HepG2 (cell line): Measurements from ENCODE around the gene POLR2M. TPM values are rescaled to one million over a fixed set of nuclear protein-coding genes. Genes with fewer than 3 reads are reported as not detected.

ENCODE experiments used
- ATAC-seq: fragments of 200-7000 bp; cut with Tn5 transposase; 3 replicates; pipeline ENCODE4 v1.9.1; 2020; ENCODE audit warnings: mild to moderate bottlenecking, moderate library complexity
- BruUV-seq: library from RNA; stranded (reverse); fragments of 400-500 nt; replicated peaks from 2 replicates; lab custom pipeline; 2021; lab: Mats Ljungman, UMichigan
- CTCF ChIA-PET: fragments of 300-600 bp; formaldehyde crosslinking; extraction: SDS; loops from one replicate; lab custom pipeline; 2021; ENCODE audit warnings: low total read pairs, inconsistent platforms, low intra/inter-chr PET ratio; lab: Yijun Ruan, JAX
- POLR2A ChIA-PET: fragments of 350-600 bp; sonication (Branson Sonifier 250); formaldehyde crosslinking; loops from one replicate; lab custom pipeline; 2020; ENCODE audit warnings: antibody characterized with exemption, inconsistent platforms; lab: Yijun Ruan, JAX
- DNase-seq: peaks from one replicate; pipeline ENCODE4 v3.0.0-alpha.2; 2015; ENCODE audit warnings: low spot score
- FAIRE-seq: peaks from 3 replicates; lab custom pipeline; 2011; peaks lifted over from hg19 to GRCh38; lab: Jason Lieb, UNC
- H2AFZ ChIP-seq: one replicate; pipeline ENCODE4 v1.6.1; 2011; ENCODE audit warnings: low read length, inconsistent platforms
- H3K27ac ChIP-seq: fragments of 300-600 bp; 3 replicates; pipeline ENCODE4 v1.8.0; 2011; ENCODE audit warnings: mixed run types, mild to moderate bottlenecking, mixed read lengths, low read length, inconsistent platforms; ENCODE audit not compliant: insufficient read depth; ENCODE audit errors: extremely low read length
- H3K27me3 ChIP-seq, 2 experiments: fragments of 200-600 bp in 1 of 2; 2 replicates in 1 of 2; 3 replicates in 1 of 2; pipeline versions ENCODE4 v1.6.0 to v1.8.0; 2011; ENCODE audit warnings: low read length in 2 of 2, mild to moderate bottlenecking in 2 of 2, moderate library complexity in 2 of 2, inconsistent platforms in 1 of 2; ENCODE audit not compliant: insufficient read depth in 2 of 2, control insufficient read depth in 1 of 2
- H3K36me3 ChIP-seq, 2 experiments: fragments of 200-600 bp in 1 of 2; replicated peaks in 1 of 2; 2 replicates in 1 of 2; 3 replicates in 1 of 2; pipeline versions ENCODE4 v1.5.1 to v1.8.0; 2011; ENCODE audit warnings: low read length in 2 of 2, inconsistent platforms in 1 of 2; ENCODE audit not compliant: insufficient read depth in 2 of 2, control insufficient read depth in 1 of 2
- H3K4me1 ChIP-seq: 2 replicates; pipeline ENCODE4 v1.5.1; 2012; ENCODE audit warnings: low read length, inconsistent platforms; ENCODE audit not compliant: insufficient read depth
- H3K4me2 ChIP-seq: 2 replicates; pipeline ENCODE4 v1.6.0; 2011; ENCODE audit warnings: low read depth, low read length, inconsistent platforms
- H3K4me3 ChIP-seq, 3 experiments: fragments of 200-600 bp in 1 of 3; sonication (generic), shearing (Covaris generic) in 1 of 3; replicated peaks in 1 of 3; 2 replicates each; pipeline ENCODE4 v1.5.1; 2011 to 2016; ENCODE audit warnings: low read length in 3 of 3, inconsistent platforms in 2 of 3, low read depth in 2 of 3, mild to moderate bottlenecking in 2 of 3, control low read depth in 1 of 3, mixed read lengths in 1 of 3; ENCODE audit not compliant: insufficient read depth in 1 of 3
- H3K79me2 ChIP-seq: one replicate; pipeline ENCODE4 v1.6.1; 2011; ENCODE audit warnings: low read length, inconsistent platforms; ENCODE audit not compliant: insufficient read depth
- H3K9ac ChIP-seq: 2 replicates; pipeline ENCODE4 v1.6.0; 2011; ENCODE audit warnings: mild to moderate bottlenecking, low read depth, low read length, inconsistent platforms; ENCODE audit not compliant: insufficient read depth
- H3K9me3 ChIP-seq: 2 replicates; pipeline ENCODE4 v1.5.1; 2012; ENCODE audit warnings: mild to moderate bottlenecking, low read length
- H4K20me1 ChIP-seq: 2 replicates; pipeline ENCODE4 v1.6.0; 2011; ENCODE audit warnings: inconsistent platforms, mild to moderate bottlenecking, low read length, moderate library complexity; ENCODE audit not compliant: insufficient read depth
- BRCA1 ChIP-seq: sonication (generic); formaldehyde crosslinking; IDR thresholded peaks from 2 replicates; pipeline ENCODE4 v1.4.0; 2020; ENCODE audit warnings: missing genetic modification reagents
- CCDC6 ChIP-seq: sonication (generic); formaldehyde crosslinking; IDR thresholded peaks from 2 replicates; pipeline ENCODE4 v1.8.1; 2022; ENCODE audit warnings: mild to moderate bottlenecking, missing genetic modification reagents, moderate library complexity
- DR1 ChIP-seq: sonication (generic); formaldehyde crosslinking; IDR thresholded peaks from 2 replicates; pipeline ENCODE4 v1.8.0; 2021; ENCODE audit warnings: mild to moderate bottlenecking, missing genetic modification reagents, inconsistent platforms
- ESRRA ChIP-seq: sonication (generic); formaldehyde crosslinking; IDR thresholded peaks from 2 replicates; pipeline ENCODE4 v1.5.1; 2020; ENCODE audit warnings: mild to moderate bottlenecking, low read depth, missing genetic modification reagents
- HNRNPK ChIP-seq: fragments of 200-400 bp; formaldehyde crosslinking; IDR thresholded peaks from 2 replicates; pipeline ENCODE4 v1.6.1; 2018; ENCODE audit warnings: low read length, low read depth, moderate library complexity, mild to moderate bottlenecking; ENCODE audit not compliant: poor library complexity, severe bottlenecking
- MAFF ChIP-seq: IDR thresholded peaks from 2 replicates; pipeline ENCODE4 v1.6.1; 2011; ENCODE audit warnings: low read depth, low read length, improper control_type of control experiment
- NR1H2 ChIP-seq: sonication (generic); formaldehyde crosslinking; IDR thresholded peaks from 2 replicates; pipeline ENCODE4 v1.8.1; 2022; ENCODE audit warnings: low read depth, missing genetic modification reagents, borderline replicate concordance
- NR2F6 ChIP-seq, 2 experiments: IDR thresholded peaks; 2 replicates each; pipeline ENCODE4 v1.6.1; 2016; ENCODE audit warnings: antibody characterized with exemption in 1 of 2, mild to moderate bottlenecking in 1 of 2
- RNF2 ChIP-seq: fragments of 450-650 bp; conservative IDR thresholded peaks from 2 replicates; pipeline ENCODE4 v1.6.1; 2016; ENCODE audit warnings: low read depth
- ZKSCAN1 ChIP-seq: fragments of 150-350 bp; IDR thresholded peaks from 2 replicates; pipeline ENCODE4 v1.6.1; 2014; ENCODE audit warnings: low read length
- ZNF407 ChIP-seq: sonication (generic); formaldehyde crosslinking; IDR thresholded peaks from one replicate; pipeline ENCODE4 v1.5.1; 2020; ENCODE audit warnings: mild to moderate bottlenecking, missing genetic modification reagents; ENCODE audit errors: not compliant biosample characterization
- ZNF460 ChIP-seq: sonication (generic); formaldehyde crosslinking; IDR thresholded peaks from 2 replicates; pipeline ENCODE4 v1.5.1; 2020; ENCODE audit warnings: missing genetic modification reagents, mild to moderate bottlenecking, borderline replicate concordance
- ZNF569 ChIP-seq: sonication (generic); formaldehyde crosslinking; IDR thresholded peaks from 2 replicates; pipeline ENCODE4 v1.5.0; 2020; ENCODE audit warnings: mild to moderate bottlenecking, missing genetic modification reagents, moderate library complexity, borderline replicate concordance
- ZNF777 ChIP-seq: sonication (generic); formaldehyde crosslinking; IDR thresholded peaks from 2 replicates; pipeline ENCODE4 v1.4.0; 2020; ENCODE audit warnings: missing genetic modification reagents
- WGBS: methylation state at CpG from one replicate; pipeline ENCODE4 v1.1.6; 2017; ENCODE audit warnings: low lambda C conversion rate; 5-methylcytosine and 5-hydroxymethylcytosine counted together
- in situ Hi-C: cut with HindIII; loops from 2 replicates; pipeline ENCODE4 v1.10.0; 2017; ENCODE audit warnings: low pct_unique_long_range_greater_than_20kb; ENCODE audit not compliant: extremely low pct_ligation_motif_present
- intact Hi-C: fragments of 100-400 bp; cut with micrococcal nuclease; formaldehyde crosslinking; loops from one replicate; pipeline ENCODE4 v1.10.0; 2022; ENCODE audit not compliant: unreplicated experiment
- polyA plus RNA-seq, 8 experiments: library from polyadenylated mRNA; depleted of rRNA in 3 of 8; stranded (reverse) in 7 of 8; unstranded in 1 of 8; fragments of >200 nt; fragmentation: Illumina TruSeq in 4 of 8; extraction: Trizol in 4 of 8; gene quantifications; 2 replicates each; pipeline versions ENCODE4 v1.2.1 to v1.2.3, GENCODE V29; 2011 to 2016; ENCODE audit warnings: low read depth in 4 of 8, missing spikeins in 1 of 8, mixed read lengths in 1 of 8; ENCODE audit not compliant: insufficient read depth in 1 of 8
- total RNA-seq, 5 experiments: library from RNA; depleted of rRNA; stranded (reverse); fragments of >200 nt; fragmentation: Illumina TruSeq; extraction: Trizol; gene quantifications; 2 replicates each; pipeline ENCODE4 v1.2.3, GENCODE V29; 2016; ENCODE audit warnings: low read depth in 1 of 5
- TF ChIP-seq, protein P1 (sequence below): IDR thresholded peaks from 2 replicates; pipeline ENCODE4 v1.6.1; 2016; ENCODE audit warnings: control low read depth
- TF ChIP-seq, protein P2 (sequence below): sonication (generic); formaldehyde crosslinking; IDR thresholded peaks from 2 replicates; pipeline ENCODE4 v1.5.1; 2020; ENCODE audit warnings: mild to moderate bottlenecking, missing genetic modification reagents, borderline replicate concordance

Gene POLR2M
- total and polyA plus RNA-seq, 2 of the 13 experiments (the other 11 are each of a cell fraction or from before 2014, with no cell fraction given), result 25.9 to 48.5 TPM

DNA sequence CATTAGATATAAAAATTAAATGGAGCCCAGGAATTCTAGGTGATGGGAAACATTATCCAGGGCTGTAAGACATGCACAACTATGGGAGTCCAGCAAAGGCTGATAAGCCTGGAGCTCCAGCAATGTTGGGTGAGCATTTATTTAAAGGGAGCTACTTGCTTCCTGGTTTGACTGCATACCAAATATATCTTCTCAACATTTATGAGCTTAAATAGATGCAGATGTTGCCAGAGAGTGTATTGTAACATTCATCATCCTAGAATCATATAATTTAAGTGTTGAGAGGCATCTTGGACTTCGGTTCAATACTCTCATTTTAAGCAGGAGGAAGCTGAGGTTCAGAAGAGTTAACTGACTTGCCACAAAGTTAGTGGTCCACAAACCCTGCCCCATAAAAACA, 12.2 kb upstream of the POLR2M start:
- Histone ChIP-seq H3K4me3 (no peak overlapping the region), H2AFZ (no peak overlapping the region), H3K36me3 (no peaks in the 10 kb centered on the region), H3K27me3 (peaks cover 0 to 4% of the 10 kb centered on the region in 2 experiments; a peak in 3 of 5 replicates), H3K4me1 (no peaks in the 10 kb centered on the region), H4K20me1 (no peaks in the 10 kb centered on the region), H3K79me2 (no peaks in the 10 kb centered on the region), H3K9ac (no peak overlapping the region), H3K4me2 (no peak overlapping the region), H3K9me3 (no peaks in the 10 kb centered on the region), H3K27ac (no peak overlapping the region)
- ChIA-PET POLR2A (no interaction called here), CTCF (no interaction called here)
- 0% methylated on average over 1 of the region's 1 CpG for WGBS
- FAIRE-seq, result no peak
- no peak for DNase-seq
- no peak for ATAC-seq
- intact Hi-C loops, result no loop called here
- in situ Hi-C loops, result no loop called here
- BruUV-seq, result no TSS peak
- TF ChIP-seq HNRNPK (no peak), ZNF569 (CRISPR knock-in tag) (no peak), NR1H2 (CRISPR knock-in tag) (no peak), CCDC6 (no peak), ZNF777 (CRISPR knock-in tag) (no peak), ZNF407 (CRISPR knock-in tag) (no peak), DR1 (CRISPR knock-in tag) (no peak), ZNF460 (CRISPR knock-in tag) (no peak), MAFF (no peak), BRCA1 (CRISPR knock-in tag) (no peak), NR2F6 (IDR thresholded peaks at IDR 0.05) (no peak), NR2F6 (CRISPR knock-in tag; IDR thresholded peaks at IDR 0.05) (no peak), ZKSCAN1 (no peak), ESRRA (no peak), RNF2 (no peak)
- TF ChIP-seq, protein P1, sequence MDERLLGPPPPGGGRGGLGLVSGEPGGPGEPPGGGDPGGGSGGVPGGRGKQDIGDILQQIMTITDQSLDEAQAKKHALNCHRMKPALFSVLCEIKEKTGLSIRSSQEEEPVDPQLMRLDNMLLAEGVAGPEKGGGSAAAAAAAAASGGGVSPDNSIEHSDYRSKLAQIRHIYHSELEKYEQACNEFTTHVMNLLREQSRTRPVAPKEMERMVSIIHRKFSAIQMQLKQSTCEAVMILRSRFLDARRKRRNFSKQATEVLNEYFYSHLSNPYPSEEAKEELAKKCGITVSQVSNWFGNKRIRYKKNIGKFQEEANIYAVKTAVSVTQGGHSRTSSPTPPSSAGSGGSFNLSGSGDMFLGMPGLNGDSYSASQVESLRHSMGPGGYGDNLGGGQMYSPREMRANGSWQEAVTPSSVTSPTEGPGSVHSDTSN (CRISPR knock-in tag), result no peak
- TF ChIP-seq, protein P2, sequence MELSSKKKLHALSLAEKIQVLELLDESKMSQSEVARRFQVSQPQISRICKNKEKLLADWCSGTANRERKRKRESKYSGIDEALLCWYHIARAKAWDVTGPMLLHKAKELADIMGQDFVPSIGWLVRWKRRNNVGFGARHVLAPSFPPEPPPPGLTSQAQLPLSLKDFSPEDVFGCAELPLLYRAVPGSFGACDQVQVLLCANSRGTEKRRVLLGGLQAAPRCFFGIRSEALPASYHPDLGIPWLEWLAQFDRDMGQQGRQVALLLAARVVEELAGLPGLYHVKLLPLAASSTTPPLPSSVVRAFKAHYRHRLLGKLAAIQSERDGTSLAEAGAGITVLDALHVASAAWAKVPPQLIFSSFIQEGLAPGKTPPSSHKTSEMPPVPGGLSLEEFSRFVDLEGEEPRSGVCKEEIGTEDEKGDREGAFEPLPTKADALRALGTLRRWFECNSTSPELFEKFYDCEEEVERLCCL (CRISPR knock-in tag), result no peak
